Ishikawa (cell line): ENCODE data around the gene SRXN1.

Source experiments
- EP300 ChIP-seq: IDR thresholded peaks from 2 replicates; pipeline ENCODE4 v1.6.1; 2012; ENCODE audit warnings: borderline replicate concordance
- RAD21 ChIP-seq: IDR thresholded peaks from 2 replicates; pipeline ENCODE4 v1.6.1; 2012; ENCODE audit warnings: low read depth
- TAF1 ChIP-seq: IDR thresholded peaks from 2 replicates; pipeline ENCODE4 v1.6.1; 2012; ENCODE audit warnings: low read depth, mild to moderate bottlenecking
- TEAD4 ChIP-seq: IDR thresholded peaks from 2 replicates; pipeline ENCODE4 v1.6.1; 2012
- YY1 ChIP-seq: IDR thresholded peaks from 2 replicates; pipeline ENCODE4 v1.6.1; 2012; ENCODE audit warnings: low read depth
- TF ChIP-seq, protein P1 (sequence below): IDR thresholded peaks from 2 replicates; pipeline ENCODE4 v1.6.1; 2012

DNA sequence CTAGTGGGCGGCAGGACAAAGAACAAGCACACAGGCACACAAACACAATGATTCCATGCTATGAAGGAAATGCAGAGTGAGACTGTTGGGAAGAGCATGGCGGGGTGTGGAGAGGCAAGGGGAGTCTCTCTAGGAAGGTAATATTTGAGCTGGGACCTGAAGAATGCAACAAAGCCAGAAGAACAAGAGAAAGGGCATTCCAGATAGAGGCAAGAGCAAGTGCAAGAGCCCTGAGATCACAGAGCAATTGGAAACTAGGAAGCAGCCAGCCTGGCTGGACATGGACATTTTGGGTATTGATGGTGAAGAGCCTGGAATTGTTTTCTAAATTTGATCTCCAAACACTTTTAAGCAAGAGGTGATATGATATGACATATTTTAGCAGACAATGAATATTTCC lies 15.4 kb downstream of the SRXN1 start:
- TF ChIP-seq TEAD4: no peak
- no peak for TF ChIP-seq RAD21
- no peak for TF ChIP-seq YY1
- TF ChIP-seq EP300: no peak
- no peak for TF ChIP-seq TAF1
- TF ChIP-seq, protein P1, sequence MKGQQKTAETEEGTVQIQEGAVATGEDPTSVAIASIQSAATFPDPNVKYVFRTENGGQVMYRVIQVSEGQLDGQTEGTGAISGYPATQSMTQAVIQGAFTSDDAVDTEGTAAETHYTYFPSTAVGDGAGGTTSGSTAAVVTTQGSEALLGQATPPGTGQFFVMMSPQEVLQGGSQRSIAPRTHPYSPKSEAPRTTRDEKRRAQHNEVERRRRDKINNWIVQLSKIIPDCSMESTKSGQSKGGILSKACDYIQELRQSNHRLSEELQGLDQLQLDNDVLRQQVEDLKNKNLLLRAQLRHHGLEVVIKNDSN: no peak
